Heart right ventricle (tissue), 16 donors: ENCODE results near the gene WDR17. TPM values are rescaled to one million over a fixed set of nuclear protein-coding genes. Genes with fewer than 3 reads are reported as not detected.
A peak's percentile ranks its signal among the peaks of the same experiment; 100 is the strongest.

Source experiments
- ATAC-seq, 8 donors: fragments of 200-7000 bp; cut with Tn5 transposase; one replicate each; pipeline ENCODE4 v1.9.1; 2020; ENCODE audit warnings: mild to moderate bottlenecking in 8 of 8, moderate library complexity in 8 of 8, moderate number of reproducible peaks in 1 of 8
- DNase-seq, 2 donors: peaks; one replicate each; pipeline ENCODE4 v3.0.0-alpha.2; 2020
- H3K27ac ChIP-seq, 10 donors: fragments of 200-600 bp; sonication (generic) in 2 of 10; one replicate each; pipeline versions ENCODE4 v1.5.0 to v1.8.0; 2020 to 2022; ENCODE audit warnings: mild to moderate bottlenecking in 3 of 10
- H3K27me3 ChIP-seq, 7 donors: fragments of 200-600 bp; one replicate each; pipeline ENCODE4 v1.8.0; 2021 to 2022; ENCODE audit warnings: mild to moderate bottlenecking in 2 of 7
- H3K36me3 ChIP-seq, 9 donors: fragments of 200-600 bp; sonication (generic) in 1 of 9; one replicate each; pipeline versions ENCODE4 v1.5.0 to v1.8.0; 2020 to 2022; ENCODE audit warnings: mild to moderate bottlenecking in 2 of 9
- H3K4me1 ChIP-seq, 9 donors: fragments of 200-600 bp; sonication (generic) in 1 of 9; one replicate each; pipeline versions ENCODE4 v1.5.0 to v1.8.0; 2020 to 2022; ENCODE audit warnings: mild to moderate bottlenecking in 4 of 9
- H3K4me3 ChIP-seq, 10 donors: fragments of 200-600 bp; sonication (generic) in 2 of 10; one replicate each; pipeline versions ENCODE4 v1.5.0 to v1.8.0; 2020 to 2022; ENCODE audit warnings: mild to moderate bottlenecking in 7 of 10, moderate library complexity in 2 of 10
- H3K9me3 ChIP-seq, 11 donors: fragments of 200-600 bp in 10 of 11; sonication (generic) in 2 of 11; one replicate each; pipeline versions ENCODE4 v1.5.0 to v1.8.0; 2013 to 2022; ENCODE audit warnings: mild to moderate bottlenecking in 2 of 11, control low read depth in 1 of 11, moderate library complexity in 1 of 11
- CTCF ChIP-seq, 9 donors: fragments of 200-600 bp; sonication (generic) in 2 of 9; IDR thresholded peaks; one replicate each; pipeline versions ENCODE4 v1.5.0 to v1.8.0; 2021 to 2022; ENCODE audit warnings: antibody characterized with exemption in 9 of 9, mild to moderate bottlenecking in 5 of 9, moderate library complexity in 1 of 9
- whole genome bisulfite sequencing, 2 donors: extraction: QIAGEN DNeasy Blood & Tissue Kit; methylation state at CpG; one replicate each; pipeline ENCODE4 v1.1.7; 2013; ENCODE audit warnings: inconsistent platforms in 1 of 2; 5-methylcytosine and 5-hydroxymethylcytosine counted together
- intact Hi-C, 10 donors: fragments of 100-400 bp; cut with DNase I; formaldehyde crosslinking; loops; one replicate each; pipeline versions ENCODE4 v1.11.1 to v1.14.2; 2022
- polyA plus RNA-seq, 2 donors: library from polyadenylated mRNA; stranded (reverse); fragments of 200-250 nt; gene quantifications; one replicate each; pipeline ENCODE4 v1.2.3, GENCODE V29; 2013
- total RNA-seq, 10 donors: library from RNA; stranded (reverse); fragmentation: NEBNext Ultra II Directional in 3 of 10; extraction: Animal tissue kit (Norgen Biotek cat#: 25700) in 3 of 10; gene quantifications; one replicate each; pipeline versions ENCODE4 v1.2.1 to v1.2.4, GENCODE V29; 2021 to 2023
- donor health status: Arrhythmogenic right ventricular cardiomyopathy.
- donor health status: ischemic (EF 13 %, LVEDD 7.1; RV severe dilation, severe dysfunction).
- donor health status: healthy with polysubstance abuse.
- donor health status: DM: no; HTN: yes; CAD: no.
- donor health status: DM: no; HTN: no; CAD: no.
- donor health status: ischemic (EF 25% LVEDD 6.9; RV normal size, moderate dysfunction).
- donor health status: ischemic (EF 25% LVEDD 5.7; RV mildly dilated, moderate dysfunction).
- donor health status: healthy.
- donor health status: DM: yes; HTN: yes; CAD: no.
- donor health status: Ischemic cardiomyopathy.
- donor health status: ischemic (EF 35%, LVEDD 5.7; RV mildly dilated, moderate dysfunction).
- donor health status: nonischemic (EF 11% LVEDD 7.7; RV severe dilation, severe dysfunction).
- donor health status: DM: yes; HTN: yes; CAD: no.
- donor health status: PGD.
- donor health status: ischemic (EF 29% LVEDD 5.4; RV normal size, mild dysfunction).
- donor health status: nonischemic (EF 23%, LVEDD 6.1; RV moderate dilation, normal function).

WDR17 gene
- total and polyA plus RNA-seq, 12 donors, result 0.06 to 0.90 (median 0.39) TPM

GRCh38 chr4:176223561-176223960, 157.9 kb downstream of the WDR17 start:
- H3K36me3 ChIP-seq, result no peaks in the 10 kb centered on the region
- H3K4me3 ChIP-seq, result no peak overlapping the region
- DNase-seq (no peak), ATAC-seq (no peak)
- intact Hi-C loops, result no loop called here
- no peak for TF ChIP-seq CTCF (IDR thresholded peaks at IDR 0.05)
- no peaks in the 10 kb centered on the region for H3K27me3 ChIP-seq
- no peak overlapping the region for H3K27ac ChIP-seq
- no peaks in the 10 kb centered on the region for H3K4me1 ChIP-seq
- no peaks in the 10 kb centered on the region for H3K9me3 ChIP-seq
- WGBS, 2 donors, result 83 to 86% methylated on average over 2 of the region's 2 CpGs

GRCh38 chr4:176226736-176227135, 161.1 kb downstream of the WDR17 start:
- Histone ChIP-seq H3K27me3 (no peaks in the 10 kb centered on the region), H3K36me3 (no peaks in the 10 kb centered on the region), H3K4me1 (peaks cover 0 to 31% (median 18%) of the 10 kb centered on the region in 9 donors), H3K9me3 (no peaks in the 10 kb centered on the region), H3K4me3 (no peak overlapping the region), H3K27ac (no peak overlapping the region)
- no peak for DNase-seq
- WGBS, 2 donors, result 53 to 86% methylated on average over 5 of the region's 5 CpGs
- intact Hi-C loops, result no loop called here
- ATAC-seq, result no peak
- TF ChIP-seq CTCF (IDR thresholded peaks at IDR 0.05), result no peak

GRCh38 chr4:176229645-176230044, 164.0 kb downstream of the WDR17 start:
- WGBS, 2 donors, result 22 to 27% methylated on average over 4 of the region's 4 CpGs
- ATAC-seq (peak in 4 of 8 donors; percentile 38 to 70 (median 54)), DNase-seq (no peak)
- H3K27ac ChIP-seq, result peak overlapping the region in 7 of 10 donors; percentile 44 to 75 (median 67)
- intact Hi-C loops, result loop anchor here in 2 of 10 donors (2.0 to 5.0 kb wide), 2 partner anchors 32 to 35 kb away; partner anchors contain the start of gene SPATA4 (in 2 of the 2)
- no peaks in the 10 kb centered on the region for H3K9me3 ChIP-seq
- no peaks in the 10 kb centered on the region for H3K27me3 ChIP-seq
- no peak for TF ChIP-seq CTCF (IDR thresholded peaks at IDR 0.05)
- H3K4me3 ChIP-seq, result no peak overlapping the region
- peaks cover 0 to 32% (median 18%) of the 10 kb centered on the region in 9 donors for H3K4me1 ChIP-seq
- H3K36me3 ChIP-seq, result no peaks in the 10 kb centered on the region

Other genes starting within 250 kb of the WDR17 start
- gene SPATA4, start 129.7 kb downstream of the WDR17 start, total RNA-seq, result under 1 TPM in 9 of 10 donors, not detected in 1; 0.25 to 0.99 (median 0.49) TPM
- gene SPATA4, start 129.7 kb downstream of the WDR17 start, polyA plus RNA-seq, result under 1 TPM; 0.16 to 0.37 TPM
- gene ASB5, start 203.4 kb downstream of the WDR17 start, total RNA-seq, result 1 to 10 TPM; 2.1 to 6.5 (median 4.0) TPM
- 1 to 10 TPM in 1 of 2 donors, under 1 TPM in 1; 0.95 to 1.2 TPM for gene ASB5, start 203.4 kb downstream of the WDR17 start, polyA plus RNA-seq